Kidney (tissue), 14 donors: ENCODE data around the gene SIRPA. TPM values are rescaled to one million over a fixed set of nuclear protein-coding genes. Genes with fewer than 3 reads are reported as not detected.
A peak's percentile ranks its signal among the peaks of the same experiment; 100 is the strongest.

ENCODE experiments used
- DNase-seq, 5 donors: peaks; one replicate each; pipeline ENCODE4 v3.0.0-alpha.2; 2013 to 2020
- FAIRE-seq: peaks from 2 replicates; lab custom pipeline; 2012; peaks lifted over from hg19 to GRCh38; lab: Jason Lieb, UNC
- H3K27ac ChIP-seq, 2 donors: one replicate each; pipeline ENCODE4 v1.7.0; 2013; ENCODE audit warnings: low read depth in 2 of 2, low read length in 2 of 2, inconsistent platforms in 1 of 2
- H3K27me3 ChIP-seq: one replicate; pipeline ENCODE4 v1.7.1; 2013; ENCODE audit warnings: low read length, inconsistent platforms; ENCODE audit not compliant: control insufficient read depth, insufficient read depth
- H3K36me3 ChIP-seq, 3 donors: one replicate each; pipeline versions ENCODE4 v1.7.0 to v1.7.1; 2013; ENCODE audit warnings: low read length in 3 of 3, control low read depth in 1 of 3, inconsistent platforms in 1 of 3; ENCODE audit not compliant: insufficient read depth in 3 of 3, control insufficient read depth in 2 of 3
- H3K4me1 ChIP-seq, 3 donors: one replicate each; pipeline versions ENCODE4 v1.7.0 to v1.7.1; 2013; ENCODE audit warnings: low read length in 3 of 3, inconsistent platforms in 1 of 3, low read depth in 1 of 3; ENCODE audit not compliant: control insufficient read depth in 2 of 3, insufficient read depth in 2 of 3
- H3K4me3 ChIP-seq, 3 donors: one replicate each; pipeline versions ENCODE4 v1.7.0 to v1.8.1; 2013; ENCODE audit warnings: low read length in 3 of 3, control low read depth in 1 of 3, inconsistent platforms in 1 of 3
- H3K9ac ChIP-seq, 3 donors: one replicate each; pipeline versions ENCODE4 v1.7.0 to v1.7.1; 2013; ENCODE audit warnings: low read length in 3 of 3, control low read depth in 1 of 3, inconsistent platforms in 1 of 3
- H3K9me3 ChIP-seq, 3 donors: one replicate each; pipeline versions ENCODE4 v1.7.0 to v1.7.1; 2013; ENCODE audit warnings: low read length in 3 of 3, control low read depth in 1 of 3, inconsistent platforms in 1 of 3; ENCODE audit not compliant: control insufficient read depth in 2 of 3, insufficient read depth in 1 of 3
- intact Hi-C: fragments of 100-400 bp; cut with DNase I; formaldehyde crosslinking; loops from one replicate; pipeline ENCODE4 v1.11.1; 2022
- polyA plus RNA-seq: library from polyadenylated mRNA; stranded (reverse); fragments of 350-450 nt; fragmentation: Illumina TruSeq; extraction: RNeasy Lipid Tissue Mini Kit (QIAGEN cat#74804); gene quantifications from one replicate; pipeline ENCODE4 v1.2.3, GENCODE V29; 2014; ENCODE audit warnings: low read depth, low replicate concordance; ENCODE audit not compliant: insufficient read depth
- total RNA-seq: library from RNA; stranded (reverse); fragmentation: NEBNext Ultra II Directional; extraction: Animal tissue kit (Norgen Biotek cat#: 25700); gene quantifications from one replicate; pipeline ENCODE4 v1.2.1, GENCODE V29; 2021
- TF ChIP-seq, protein P1 (sequence below): IDR thresholded peaks from 3 replicates; pipeline ENCODE4 v1.5.1; 2012; ENCODE audit warnings: mild to moderate bottlenecking, moderate library complexity, borderline replicate concordance; ENCODE audit not compliant: insufficient read depth; ENCODE audit errors: extremely low read depth
- donor health status: control.
- donor health status: control.
- donor health status: control.
- donor health status: control.
- donor health status: control.
- donor health status: DM: yes; HTN: yes; CAD: no.
- donor health status: Normal renal cell carcinoma (clear cell type).

Gene SIRPA
- total and polyA plus RNA-seq, 2 donors from 2014 or later = 24.7 to 46.6 TPM

DNA sequence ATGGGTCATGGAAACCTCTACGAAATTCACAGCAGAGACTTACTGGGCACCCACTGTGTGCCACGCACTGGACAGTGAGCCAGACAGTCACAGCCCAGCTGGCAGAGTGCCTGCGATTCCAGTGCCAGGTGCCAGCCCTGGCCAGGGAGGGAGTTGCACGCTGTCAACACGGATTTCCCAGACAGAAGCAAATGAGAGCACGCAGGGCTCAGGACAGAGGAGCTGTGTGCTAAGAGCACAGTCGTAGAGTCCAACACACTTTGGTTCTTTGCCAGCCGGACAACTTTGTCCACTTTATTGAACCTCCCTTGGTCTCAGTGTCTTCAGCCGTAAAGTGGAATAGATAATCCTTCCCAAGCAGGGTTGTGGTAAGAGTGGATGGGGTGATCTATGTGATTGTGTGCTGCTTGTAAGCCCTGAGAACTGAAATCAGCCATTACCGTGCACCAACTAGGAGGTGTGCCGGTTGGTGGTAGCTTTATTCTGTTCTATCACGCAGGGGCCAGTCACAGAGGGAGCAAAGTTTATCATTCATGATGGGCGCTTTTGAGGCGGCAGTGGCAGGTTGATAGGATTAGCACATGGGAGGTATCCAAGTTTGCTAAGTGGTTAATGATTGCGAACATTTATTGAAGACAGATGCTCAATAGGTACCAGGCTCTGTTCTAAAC is 40.6 kb downstream of the SIRPA start:
- intact Hi-C loops = no loop called here
- TF ChIP-seq, protein P1, sequence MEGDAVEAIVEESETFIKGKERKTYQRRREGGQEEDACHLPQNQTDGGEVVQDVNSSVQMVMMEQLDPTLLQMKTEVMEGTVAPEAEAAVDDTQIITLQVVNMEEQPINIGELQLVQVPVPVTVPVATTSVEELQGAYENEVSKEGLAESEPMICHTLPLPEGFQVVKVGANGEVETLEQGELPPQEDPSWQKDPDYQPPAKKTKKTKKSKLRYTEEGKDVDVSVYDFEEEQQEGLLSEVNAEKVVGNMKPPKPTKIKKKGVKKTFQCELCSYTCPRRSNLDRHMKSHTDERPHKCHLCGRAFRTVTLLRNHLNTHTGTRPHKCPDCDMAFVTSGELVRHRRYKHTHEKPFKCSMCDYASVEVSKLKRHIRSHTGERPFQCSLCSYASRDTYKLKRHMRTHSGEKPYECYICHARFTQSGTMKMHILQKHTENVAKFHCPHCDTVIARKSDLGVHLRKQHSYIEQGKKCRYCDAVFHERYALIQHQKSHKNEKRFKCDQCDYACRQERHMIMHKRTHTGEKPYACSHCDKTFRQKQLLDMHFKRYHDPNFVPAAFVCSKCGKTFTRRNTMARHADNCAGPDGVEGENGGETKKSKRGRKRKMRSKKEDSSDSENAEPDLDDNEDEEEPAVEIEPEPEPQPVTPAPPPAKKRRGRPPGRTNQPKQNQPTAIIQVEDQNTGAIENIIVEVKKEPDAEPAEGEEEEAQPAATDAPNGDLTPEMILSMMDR = no peak
- Histone ChIP-seq H3K9ac (no peak overlapping the region), H3K36me3 (no peaks in the 10 kb centered on the region), H3K27ac (peak overlapping the region in 1 of 2 donors; percentile 45), H3K9me3 (no peaks in the 10 kb centered on the region), H3K27me3 (no peaks in the 10 kb centered on the region), H3K4me3 (no peak overlapping the region), H3K4me1 (peaks cover 0 to 3% (median 3%) of the 10 kb centered on the region in 3 donors)
- no peak for DNase-seq
- no peak for FAIRE-seq

DNA sequence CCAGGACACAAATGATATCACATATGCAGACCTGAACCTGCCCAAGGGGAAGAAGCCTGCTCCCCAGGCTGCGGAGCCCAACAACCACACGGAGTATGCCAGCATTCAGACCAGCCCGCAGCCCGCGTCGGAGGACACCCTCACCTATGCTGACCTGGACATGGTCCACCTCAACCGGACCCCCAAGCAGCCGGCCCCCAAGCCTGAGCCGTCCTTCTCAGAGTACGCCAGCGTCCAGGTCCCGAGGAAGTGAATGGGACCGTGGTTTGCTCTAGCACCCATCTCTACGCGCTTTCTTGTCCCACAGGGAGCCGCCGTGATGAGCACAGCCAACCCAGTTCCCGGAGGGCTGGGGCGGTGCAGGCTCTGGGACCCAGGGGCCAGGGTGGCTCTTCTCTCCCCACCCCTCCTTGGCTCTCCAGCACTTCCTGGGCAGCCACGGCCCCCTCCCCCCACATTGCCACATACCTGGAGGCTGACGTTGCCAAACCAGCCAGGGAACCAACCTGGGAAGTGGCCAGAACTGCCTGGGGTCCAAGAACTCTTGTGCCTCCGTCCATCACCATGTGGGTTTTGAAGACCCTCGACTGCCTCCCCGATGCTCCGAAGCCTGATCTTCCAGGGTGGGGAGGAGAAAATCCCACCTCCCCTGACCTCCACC is 42.2 kb downstream of the SIRPA start:
- Histone ChIP-seq H3K9ac (no peak overlapping the region), H3K27me3 (no peaks in the 10 kb centered on the region), H3K4me1 (peaks cover 0 to 6% (median 5%) of the 10 kb centered on the region in 3 donors), H3K27ac (no peak overlapping the region), H3K9me3 (no peaks in the 10 kb centered on the region), H3K4me3 (no peak overlapping the region), H3K36me3 (no peaks in the 10 kb centered on the region)
- intact Hi-C loops = no loop called here
- TF ChIP-seq, protein P1 = no peak
- DNase-seq (no peak), FAIRE-seq (no peak)

- H3K36me3 ChIP-seq = no peaks in the 10 kb centered on the region
- intact Hi-C loops = no loop called here
- no peak overlapping the region for H3K4me3 ChIP-seq
- no peaks in the 10 kb centered on the region for H3K27me3 ChIP-seq
- DNase-seq (no peak), FAIRE-seq (no peak)
- H3K9ac ChIP-seq = no peak overlapping the region
- TF ChIP-seq, protein P1 = no peak
- H3K4me1 ChIP-seq = peaks cover 0 to 6% (median 5%) of the 10 kb centered on the region in 3 donors
- no peak overlapping the region for H3K27ac ChIP-seq
- no peaks in the 10 kb centered on the region for H3K9me3 ChIP-seq
Measured at GRCh38 chr20:1938464-1939269, 43.5 kb downstream of the SIRPA start.
